IMR-90 (cell line): Measurements from ENCODE around the gene CHCHD4.

Experiments used
- CTCF ChIP-seq: conservative IDR thresholded peaks from 2 replicates; pipeline ENCODE4 v1.5.1; 2012; ENCODE audit warnings: mild to moderate bottlenecking, low read depth, low read length, improper control_type of control experiment
- ELK1 ChIP-seq: fragments of 150-350 bp; IDR thresholded peaks from 2 replicates; pipeline ENCODE4 v1.6.1; 2016; ENCODE audit warnings: low read depth, mild to moderate bottlenecking, low read length, moderate library complexity, borderline replicate concordance
- MXI1 ChIP-seq: IDR thresholded peaks from 2 replicates; pipeline ENCODE4 v1.6.1; 2012; ENCODE audit warnings: low read depth, mild to moderate bottlenecking, low read length, moderate library complexity, borderline replicate concordance
- RAD21 ChIP-seq: IDR thresholded peaks from 2 replicates; pipeline ENCODE4 v1.6.1; 2012; ENCODE audit warnings: low read length, improper control_type of control experiment
- RCOR1 ChIP-seq: IDR thresholded peaks from 2 replicates; pipeline ENCODE4 v1.6.1; 2012; ENCODE audit warnings: mild to moderate bottlenecking, low read length, improper control_type of control experiment; ENCODE audit not compliant: insufficient replicate concordance

GRCh38 chr3:14141602-14142341 is 17.1 kb upstream of the CHCHD4 start:
- no peak for TF ChIP-seq CTCF
- no peak for TF ChIP-seq ELK1
- TF ChIP-seq RAD21 = no peak
- TF ChIP-seq MXI1 = no peak
- no peak for TF ChIP-seq RCOR1
